C1 segment of cervical spinal cord (tissue), 14 donors: ENCODE data around the gene LRRC4B.

ENCODE experiments used
- DNase-seq, 14 donors: peaks; one replicate each; lab custom pipeline; 2025; lab: John Stamatoyannopoulos, UW

LRRC4B gene

DNA sequence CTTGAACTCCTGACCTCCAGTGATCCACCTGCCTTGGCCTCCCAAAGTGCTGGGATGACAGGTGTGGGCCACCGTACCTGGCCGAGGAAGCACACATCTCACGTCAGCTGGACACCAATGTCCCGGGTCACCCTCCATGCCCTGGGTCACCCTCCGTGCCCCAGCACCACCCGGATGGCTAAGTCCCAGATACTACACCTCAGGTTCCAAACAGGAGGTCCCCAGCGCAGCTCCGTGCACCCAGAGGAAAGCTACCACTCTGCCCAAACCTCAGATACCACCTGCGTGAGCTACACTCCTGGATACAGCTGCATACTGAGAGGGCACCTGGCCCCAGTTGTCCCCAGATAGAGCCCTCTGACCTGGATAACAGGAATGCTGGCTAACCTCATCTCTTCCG lies 14.0 kb downstream of the LRRC4B start:
- no peak for DNase-seq

DNA sequence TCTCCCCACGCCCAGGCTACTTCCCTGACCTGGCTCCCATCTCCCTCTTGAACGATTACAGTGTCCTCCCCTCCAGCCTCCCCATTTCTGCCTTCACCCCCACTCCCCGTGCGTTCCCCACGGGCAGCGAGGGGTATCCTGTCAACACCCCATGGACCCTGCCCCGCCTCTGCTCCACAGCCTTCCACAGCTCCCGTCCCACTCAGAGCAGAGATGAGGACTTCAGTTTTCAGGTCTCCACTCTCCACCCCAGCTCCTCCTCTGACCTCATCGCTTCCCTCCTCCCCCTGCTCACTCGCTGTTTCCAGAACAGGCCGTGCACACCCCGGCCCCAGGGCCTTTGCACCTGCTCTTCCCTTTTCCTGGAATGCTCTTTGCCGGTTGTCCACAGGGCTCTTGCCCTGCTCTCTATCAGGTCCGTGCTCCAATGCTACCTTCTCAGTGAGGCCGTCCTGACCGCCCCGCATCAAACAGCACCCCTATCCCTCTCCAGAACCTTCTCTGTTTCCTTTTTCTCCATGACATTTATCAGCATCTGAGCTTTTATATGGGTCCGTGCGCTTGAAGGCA lies 15.0 kb downstream of the LRRC4B start:
- no peak for DNase-seq

DNA sequence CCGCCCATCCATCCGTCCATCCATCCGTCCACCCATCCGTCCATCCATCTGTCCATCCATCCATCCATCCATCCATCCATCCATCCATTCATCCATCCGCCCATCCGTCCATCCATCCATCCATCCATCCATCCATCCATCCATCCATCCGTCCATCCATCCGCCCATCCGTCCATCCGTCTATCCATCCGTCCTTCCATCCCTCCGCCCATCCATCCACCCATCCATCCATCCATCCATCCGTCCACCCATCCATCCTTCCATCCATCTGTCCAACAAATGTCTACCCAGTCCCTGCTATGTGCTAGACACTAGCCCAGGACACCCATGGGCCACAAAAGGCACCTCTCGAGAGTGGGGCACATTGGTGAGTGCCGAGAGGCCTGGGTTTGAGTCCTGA lies 15.7 kb downstream of the LRRC4B start:
- DNase-seq, result no peak

DNA sequence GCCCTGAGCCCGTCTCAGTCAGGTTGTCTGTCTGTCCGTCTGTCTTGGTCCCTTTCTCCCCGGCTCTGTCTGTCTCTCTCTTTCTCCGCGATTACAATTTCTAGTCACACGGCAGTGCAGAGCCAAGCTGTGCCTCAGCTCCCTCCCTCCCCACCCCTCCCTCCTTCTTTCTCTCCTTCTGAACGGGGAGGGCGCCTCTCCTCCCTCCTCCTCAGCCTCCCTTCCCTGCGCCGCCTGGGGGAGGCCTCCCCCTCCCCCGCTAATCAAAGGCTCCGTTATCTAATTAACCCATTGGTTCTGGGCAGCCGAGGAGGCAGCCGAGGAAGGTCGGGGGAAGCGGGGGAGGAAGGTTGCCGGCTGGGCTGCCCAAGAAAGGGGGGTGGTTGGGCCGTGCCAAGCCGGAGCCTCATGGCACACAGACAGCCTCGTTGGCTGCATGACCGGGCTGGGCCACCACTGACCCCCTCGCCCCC lies 16.5 kb downstream of the LRRC4B start:
- peak in 12 of 14 donors; percentile 23 to 80 (median 60) for DNase-seq

DNA sequence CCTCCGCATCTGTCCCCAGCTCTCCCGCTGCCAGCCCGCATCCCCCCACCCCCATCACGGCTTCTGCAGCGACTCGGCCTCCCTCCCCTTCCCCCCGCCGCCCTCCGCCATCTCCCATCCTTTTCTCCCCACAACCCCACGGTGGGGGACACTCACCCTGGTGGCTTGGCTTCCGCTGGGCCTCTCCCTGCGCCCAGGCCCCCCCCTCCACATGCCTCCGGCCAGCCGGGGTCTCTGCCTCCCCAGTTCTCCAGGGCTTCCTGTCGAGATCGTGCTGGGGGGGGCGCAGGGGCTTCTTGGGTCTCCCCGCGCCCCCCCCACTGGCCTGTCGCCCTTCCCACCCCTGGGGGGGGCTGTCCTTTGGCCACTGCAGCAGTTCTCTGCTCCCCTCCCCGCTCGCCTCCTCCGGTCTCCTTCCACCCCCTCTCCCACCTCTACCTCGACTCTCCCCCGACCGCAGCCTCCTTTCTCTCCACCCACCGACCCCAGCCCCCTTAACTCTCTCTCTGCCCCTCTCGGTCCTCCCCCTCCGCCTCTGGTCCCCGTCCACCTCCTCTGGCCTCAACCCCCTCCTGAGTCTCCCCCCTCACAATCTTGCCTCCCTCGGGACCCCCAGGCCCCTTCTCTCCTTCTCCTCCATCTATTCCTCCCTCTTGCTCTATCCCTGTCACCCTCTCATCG lies 17.1 kb downstream of the LRRC4B start:
- DNase-seq, result peak in 7 of 14 donors; percentile 29 to 58 (median 43)

DNA sequence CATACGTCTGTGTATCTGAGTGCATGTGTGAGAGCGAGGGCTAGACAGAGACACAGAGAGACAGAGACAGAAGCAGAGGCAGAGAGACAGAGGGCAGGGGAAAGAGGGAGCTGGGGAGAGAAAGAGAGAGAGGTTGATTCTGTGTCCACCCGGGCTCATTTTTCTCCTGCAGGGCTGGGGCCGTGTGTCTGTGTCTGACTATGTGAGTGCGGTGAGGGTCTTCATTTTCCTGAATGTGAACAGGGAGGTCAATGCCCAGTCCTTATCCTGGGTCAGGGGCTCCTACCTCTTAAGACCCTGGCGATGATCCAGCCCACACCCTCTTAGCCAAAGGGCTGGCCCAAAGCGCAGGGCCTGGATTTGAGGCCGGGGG lies 17.7 kb downstream of the LRRC4B start:
- DNase-seq, result peak in 5 of 14 donors; percentile 12 to 52 (median 28)

DNA sequence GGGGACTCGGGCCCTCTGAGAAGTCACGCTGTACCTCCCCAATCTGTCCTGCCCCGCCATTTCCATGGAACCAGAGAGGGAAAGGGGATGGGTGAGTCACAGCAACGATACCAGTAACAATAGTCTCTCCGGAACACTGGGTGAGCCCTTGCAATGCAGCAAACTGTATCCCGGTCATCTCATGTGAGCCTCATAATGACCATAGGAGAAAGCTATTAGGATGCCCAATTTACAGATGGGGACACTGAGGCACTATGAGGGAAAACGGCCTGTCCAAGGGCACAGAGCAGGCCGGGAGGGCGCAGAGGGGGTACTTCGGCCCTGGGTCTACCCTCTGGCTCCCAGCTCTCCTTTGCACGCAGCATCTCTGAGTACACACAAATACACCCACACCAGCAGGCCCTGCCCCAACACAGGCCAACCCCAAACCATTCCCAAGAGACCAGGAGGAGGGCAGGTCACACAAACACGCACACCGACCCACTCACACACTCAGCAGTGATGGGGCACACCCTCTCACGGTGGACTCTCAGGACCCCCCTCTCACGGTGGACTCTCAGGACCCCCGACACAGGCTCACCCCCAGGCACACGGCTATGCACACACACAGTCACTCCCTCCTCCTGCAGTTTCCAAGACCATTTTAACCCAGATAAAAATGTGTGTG lies 18.2 kb downstream of the LRRC4B start:
- peak in 3 of 14 donors; percentile 37 to 47 (median 40) for DNase-seq

DNA sequence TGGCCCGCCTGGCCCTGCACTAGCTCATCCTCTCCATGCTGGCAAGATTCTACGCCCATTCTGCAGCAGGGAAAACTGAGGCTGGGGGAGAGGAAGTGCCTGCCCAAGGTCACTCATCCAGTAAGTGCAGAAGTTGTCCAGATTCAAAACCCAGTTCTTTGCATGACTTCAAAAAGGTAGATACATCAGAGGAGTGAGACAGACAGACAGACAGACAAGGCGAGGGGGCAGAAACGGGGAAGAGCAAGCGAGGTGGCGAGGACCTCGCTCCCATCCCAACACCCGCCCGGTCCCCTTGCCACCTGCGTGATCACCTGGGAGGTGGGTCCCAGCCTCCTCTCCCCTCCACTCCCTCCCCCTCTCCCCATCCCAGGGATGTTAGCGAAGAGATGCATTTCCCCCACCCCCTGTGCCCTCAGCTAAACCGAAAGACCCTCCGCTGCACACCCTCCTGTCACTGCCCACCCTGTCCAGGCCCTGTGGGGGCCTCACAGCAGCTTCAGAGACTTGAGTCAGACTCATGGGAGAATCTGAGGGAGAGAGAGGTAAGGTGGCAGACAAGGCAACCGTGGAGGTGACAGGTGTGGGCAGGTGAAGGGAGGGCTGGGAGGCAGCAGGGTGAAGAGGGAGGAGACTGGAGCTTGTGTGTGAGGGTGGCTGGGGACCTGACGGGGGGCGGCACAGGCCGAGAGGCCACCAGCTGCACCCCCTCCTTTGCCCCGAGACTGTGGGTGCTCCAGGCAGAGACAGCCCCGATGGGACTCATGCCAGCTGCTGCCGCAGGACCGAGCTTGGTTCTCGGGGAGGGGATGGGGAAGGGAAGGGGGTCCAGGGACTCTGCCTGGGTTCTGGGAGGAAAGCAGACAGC lies 18.9 kb downstream of the LRRC4B start:
- peak in 4 of 14 donors; percentile 14 to 40 (median 29) for DNase-seq

DNA sequence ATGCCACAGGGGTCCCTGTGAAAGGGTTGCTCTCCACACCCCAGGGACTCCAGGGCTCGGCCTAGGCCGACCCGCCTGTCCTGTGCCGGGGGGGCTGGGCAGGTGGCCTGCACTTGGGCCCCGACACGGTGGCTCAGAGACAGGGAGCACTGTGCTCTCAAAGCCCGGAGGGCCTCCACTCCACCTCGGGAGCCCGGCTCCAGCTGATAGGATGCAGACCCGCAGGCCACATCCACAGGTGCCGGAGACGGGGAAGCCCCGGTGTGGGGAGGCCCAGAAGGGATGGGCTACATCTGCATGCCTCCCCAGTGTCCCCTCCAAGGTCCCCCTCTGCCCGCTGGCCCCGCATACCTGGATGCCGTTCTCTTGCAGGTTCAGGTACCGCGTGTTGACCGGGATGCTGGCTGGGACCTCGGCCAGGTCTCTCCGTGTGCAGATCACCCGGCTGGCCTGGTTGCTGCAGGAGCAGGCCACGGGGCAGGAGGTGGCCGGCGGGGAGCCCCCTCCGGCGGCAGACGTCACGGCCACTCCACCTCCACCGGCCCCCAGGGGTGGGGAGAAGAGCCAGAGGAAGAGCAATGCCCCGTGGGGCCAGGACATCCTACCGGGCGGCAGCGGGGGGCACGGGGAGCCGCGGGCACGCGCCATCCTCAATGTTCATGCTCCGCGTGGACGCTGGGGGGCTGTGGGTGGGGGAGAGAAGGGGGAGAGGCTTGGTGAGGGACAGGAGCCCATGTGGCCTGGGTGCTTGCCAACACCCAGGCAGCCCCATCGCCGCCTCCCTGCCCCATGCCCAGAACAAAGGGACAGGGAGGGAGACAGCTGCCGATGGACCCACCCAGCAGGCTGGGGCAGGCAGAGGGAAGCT lies 19.8 kb downstream of the LRRC4B start:
- peak in 11 of 14 donors; percentile 30 to 81 (median 55) for DNase-seq

DNA sequence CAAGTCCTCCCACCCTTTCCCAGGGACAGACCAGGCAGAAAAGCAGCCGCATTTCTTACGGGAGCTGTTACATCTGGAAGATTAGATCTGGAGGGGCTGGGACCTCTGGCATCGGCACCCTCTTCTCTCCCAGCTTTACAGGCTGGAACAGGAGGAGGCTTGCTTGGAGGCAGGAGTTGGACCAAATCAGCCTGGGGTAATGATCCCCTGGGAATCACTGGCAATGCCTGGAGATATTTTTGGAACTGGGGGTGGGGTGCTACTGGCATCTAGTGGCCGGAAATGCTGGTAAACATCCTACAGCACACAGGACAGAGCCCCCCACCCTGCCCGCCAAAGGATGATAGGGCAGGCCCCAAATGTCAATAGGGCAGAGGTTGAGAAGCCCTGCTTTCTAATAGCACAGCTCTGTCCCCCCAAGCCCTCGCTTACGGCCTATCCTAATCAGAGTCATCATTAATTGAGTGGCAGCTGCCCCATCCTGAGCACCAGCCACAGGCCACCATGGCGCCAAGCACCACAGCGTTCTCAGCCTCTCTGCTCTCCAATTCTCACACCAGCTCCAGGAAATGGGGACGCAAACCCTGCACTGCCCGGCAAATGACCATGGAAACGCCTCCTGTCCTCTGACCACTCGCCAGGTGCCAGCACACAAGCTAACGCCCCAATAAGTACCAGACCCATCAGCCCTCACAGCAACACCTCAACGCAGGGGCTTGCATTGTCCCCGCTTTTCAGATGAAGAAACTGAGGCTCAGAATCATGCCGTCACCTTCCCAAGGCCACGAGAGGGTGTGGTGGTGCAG lies 20.6 kb downstream of the LRRC4B start:
- DNase-seq, result peak in 7 of 14 donors; percentile 33 to 51 (median 48)

DNA sequence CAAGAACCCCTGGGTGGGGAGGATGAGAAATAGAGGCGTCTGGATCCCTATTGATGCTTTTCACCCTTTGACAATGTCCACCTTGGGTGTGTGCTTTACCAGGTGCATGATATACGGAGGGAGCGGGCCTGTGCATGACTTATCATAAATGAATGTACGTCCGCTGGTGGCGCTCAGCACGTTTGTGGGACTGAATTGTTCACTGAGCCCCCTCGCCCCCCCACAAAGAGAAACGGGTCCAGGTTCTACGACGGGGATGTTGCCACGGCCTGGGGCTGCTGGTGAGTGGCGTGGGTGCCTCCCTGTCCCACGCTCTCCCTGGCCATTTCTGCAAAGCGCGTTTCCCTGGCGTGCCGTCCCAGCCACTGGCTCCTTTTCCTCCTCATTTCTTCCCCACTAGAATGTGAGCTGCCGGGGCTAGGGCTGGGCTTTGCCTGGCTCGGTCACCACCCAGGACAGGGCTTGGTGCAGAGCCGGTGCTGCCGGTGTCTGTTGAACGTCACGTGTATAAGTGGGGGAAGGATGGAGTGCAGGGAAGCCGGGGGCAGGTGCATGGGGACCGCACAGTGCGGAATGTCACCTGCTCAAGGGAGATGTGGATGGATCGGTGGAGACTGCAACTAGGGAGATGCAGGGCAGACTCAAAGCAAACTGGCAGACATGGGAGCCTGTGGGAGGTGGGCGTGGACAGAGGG lies 21.6 kb downstream of the LRRC4B start:
- peak in 4 of 14 donors; percentile 18 to 50 (median 47) for DNase-seq

DNA sequence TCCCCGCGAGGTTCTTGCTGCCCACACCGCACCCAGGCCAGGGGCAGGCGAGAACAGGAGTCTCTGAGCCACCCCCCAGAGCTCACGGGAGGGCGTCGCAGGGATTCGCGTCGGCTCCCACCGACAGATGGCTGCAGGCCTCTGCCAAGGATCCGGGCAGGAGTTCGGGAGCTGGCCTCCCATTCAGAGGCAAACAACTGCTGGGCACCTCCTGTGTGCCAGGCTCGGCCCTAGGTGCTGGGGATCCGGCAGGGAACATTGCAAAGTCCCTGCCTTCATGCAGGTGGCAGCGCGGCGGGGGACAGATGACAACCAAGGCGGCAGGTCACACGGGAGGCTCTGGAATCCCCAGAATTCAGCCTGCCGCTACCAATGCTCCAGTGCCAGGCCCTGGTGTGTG lies 25.3 kb downstream of the LRRC4B start:
- DNase-seq, result peak in 1 of 14 donors; percentile 80

DNA sequence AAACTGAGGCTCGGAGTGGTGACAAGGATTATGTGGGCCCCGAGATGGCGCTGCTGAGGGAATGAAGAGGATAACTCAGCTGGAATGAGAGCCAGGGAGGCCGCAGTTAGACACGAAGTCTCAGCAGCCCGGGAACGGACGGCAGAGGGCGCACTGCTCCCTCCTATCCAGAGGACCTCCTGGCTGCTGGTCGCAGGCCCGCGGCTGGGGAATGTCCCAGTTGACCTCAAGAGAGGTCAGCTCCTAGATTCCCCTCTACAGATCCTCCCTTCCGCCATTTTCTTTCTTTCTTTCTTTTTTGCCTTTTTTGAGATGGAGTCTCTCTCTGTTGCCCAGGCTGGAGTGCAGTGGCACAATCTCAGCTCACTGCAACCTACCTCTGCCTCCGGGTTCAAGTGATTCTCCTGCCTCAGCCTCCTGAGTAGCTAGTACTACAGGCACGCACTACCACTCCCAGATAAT lies 30.4 kb downstream of the LRRC4B start:
- DNase-seq, result peak in 12 of 14 donors; percentile 29 to 77 (median 64)

DNA sequence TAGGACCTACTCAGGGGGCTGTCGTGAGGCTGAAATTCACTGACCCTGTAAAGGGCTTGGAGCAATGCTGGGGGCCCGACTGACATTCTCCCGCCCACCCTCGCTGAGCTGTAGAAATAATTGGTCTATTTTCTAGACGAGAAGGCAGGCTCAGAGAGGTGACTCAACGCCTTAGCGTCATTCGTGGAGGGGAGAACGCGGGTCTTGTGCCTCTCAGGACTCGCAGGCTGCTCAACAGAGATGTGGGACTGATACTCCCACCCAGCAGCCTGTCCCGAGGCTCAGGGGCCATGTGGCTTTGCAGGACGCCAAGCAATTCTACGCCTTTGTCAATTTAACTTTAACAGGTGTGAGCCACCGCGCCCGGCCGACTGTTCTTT lies 30.9 kb downstream of the LRRC4B start:
- peak in 1 of 14 donors; percentile 36 for DNase-seq

DNA sequence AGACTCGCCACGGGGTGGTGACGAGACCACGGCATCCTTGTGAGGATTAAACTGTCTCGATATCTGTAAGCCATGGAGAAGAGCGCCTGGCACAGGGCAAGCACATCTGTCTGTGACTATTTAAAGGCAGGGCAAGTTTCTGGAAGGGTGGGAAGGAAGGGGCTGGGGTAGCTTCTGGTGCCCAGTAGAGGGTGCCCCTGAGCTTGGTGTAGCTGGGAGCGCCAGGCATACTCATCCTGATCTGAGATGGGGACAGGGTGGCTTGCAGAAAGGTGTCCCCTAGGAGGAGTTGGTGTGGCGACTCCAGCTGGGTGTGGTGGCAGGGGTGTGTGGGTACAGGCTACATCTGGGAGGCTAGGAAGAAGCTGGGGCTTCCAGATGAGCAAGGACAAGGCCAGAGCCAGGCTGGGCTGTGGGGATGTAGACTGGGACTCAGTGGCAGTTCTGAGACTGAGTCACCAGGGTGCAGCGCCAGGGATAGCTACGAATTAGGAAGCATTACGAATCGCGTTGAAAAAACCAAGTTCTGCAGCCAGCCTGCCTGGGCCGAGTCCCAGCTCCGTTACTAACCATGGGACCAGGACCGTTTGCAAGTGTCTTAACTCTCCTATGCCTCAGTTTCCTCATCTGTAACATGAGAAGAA lies 31.5 kb downstream of the LRRC4B start:
- DNase-seq, result peak in 1 of 14 donors; percentile 22

DNA sequence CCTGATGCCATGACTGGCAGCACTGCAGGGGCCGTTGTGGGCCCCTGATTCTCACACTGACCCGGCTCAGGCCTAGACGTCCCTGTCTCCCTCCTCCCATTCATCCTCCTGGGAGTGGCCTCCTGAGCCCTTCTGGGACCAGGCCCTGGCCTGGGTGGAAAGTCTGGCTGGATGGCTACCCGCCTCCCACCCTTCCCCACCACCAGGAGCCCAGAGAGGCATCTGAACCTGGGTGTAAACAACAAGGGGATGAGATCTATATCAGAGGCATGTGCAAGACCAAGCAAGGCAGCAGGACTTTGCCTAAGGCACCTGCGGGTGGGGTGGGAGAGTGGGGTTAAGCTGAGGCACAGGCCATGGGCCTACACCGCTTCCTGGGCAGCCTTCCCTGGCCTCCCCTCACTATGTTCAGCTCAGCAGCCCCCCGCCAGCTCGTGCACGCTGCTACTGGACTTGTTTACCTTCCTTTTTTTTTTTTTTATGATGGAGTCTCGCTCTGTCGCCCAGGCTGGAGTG lies 32.5 kb downstream of the LRRC4B start:
- no peak for DNase-seq

DNA sequence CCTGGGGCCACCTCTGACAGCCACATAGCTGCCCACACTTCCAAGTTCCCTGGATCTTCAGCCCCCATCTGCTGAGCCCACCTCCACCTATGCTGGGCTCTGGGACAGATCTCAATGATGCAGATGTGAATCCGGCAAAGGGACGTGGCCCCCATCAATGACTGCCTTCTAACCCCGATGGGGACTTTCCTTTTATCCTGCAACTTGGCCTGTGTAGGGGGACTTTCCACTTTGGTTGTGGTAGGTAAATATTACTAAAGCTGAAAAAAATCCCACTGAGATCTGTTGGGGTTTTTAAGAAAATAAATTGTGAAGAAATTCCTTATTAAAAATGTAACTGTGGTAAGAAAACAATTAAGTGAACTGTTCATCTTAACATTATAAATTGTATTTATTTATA lies 33.8 kb downstream of the LRRC4B start:
- no peak for DNase-seq

DNA sequence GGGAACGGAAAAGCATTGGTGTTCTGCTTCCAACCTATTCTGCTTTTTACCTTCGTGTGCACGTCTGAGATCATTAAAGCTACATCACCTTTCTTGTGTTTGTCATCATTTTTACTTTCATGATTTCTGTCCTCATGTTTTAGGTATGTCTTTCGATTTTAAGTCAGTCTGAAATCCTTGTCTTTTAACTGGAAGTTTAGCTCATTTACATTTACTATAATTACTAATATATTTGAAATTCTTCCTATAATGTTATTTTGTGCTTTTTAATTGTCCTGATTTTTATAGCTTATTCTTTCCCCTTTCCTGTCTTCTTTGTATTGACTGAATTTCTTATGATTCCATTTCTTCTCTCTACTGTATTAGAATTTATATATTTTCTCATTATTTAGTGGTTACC lies 35.3 kb downstream of the LRRC4B start:
- no peak for DNase-seq
